ENCODE data around the gene NDUFA6. TPM values are rescaled to one million over a fixed set of nuclear protein-coding genes. Genes with fewer than 3 reads are reported as not detected.

Gene NDUFA6
- total RNA-seq, 2 experiments from 2014 or later, result 75.9 to 91.6 TPM

GRCh38 chr22:42062506-42063170, 27.9 kb downstream of the NDUFA6 start:
- H3K9me3 Mint-ChIP-seq (ENCODE audit: low read depth), result peaks cover 5% of the 10 kb centered on the region
- H3K4me3 Mint-ChIP-seq, result no peak overlapping the region
- H3K4me1 Mint-ChIP-seq, result no peaks in the 10 kb centered on the region
- no peaks in the 10 kb centered on the region for H3K27me3 Mint-ChIP-seq
- CTCF ChIA-PET, result no interaction called here
- ATAC-seq (no peak), DNase-seq (peak; percentile 31)
- H3K27ac Mint-ChIP-seq, result no peak overlapping the region
- H3K36me3 Mint-ChIP-seq, result peaks cover 68% of the 10 kb centered on the region

- ATAC-seq, result no peak
- CTCF ChIA-PET, result interaction anchor here (1.2 kb wide), 1 partner anchor 9 kb away, joined by 3 read pairs; no protein-coding TSS in a partner anchor
Measured at GRCh38 chr22:42061041-42061440, 29.5 kb downstream of the NDUFA6 start.

GRCh38 chr22:42060489-42060888, 30.1 kb downstream of the NDUFA6 start:
- Mint-ChIP-seq H3K4me1 (no peaks in the 10 kb centered on the region), H3K27me3 (no peaks in the 10 kb centered on the region), H3K9me3 (ENCODE audit: low read depth) (peaks cover 17% of the 10 kb centered on the region), H3K36me3 (peaks cover 70% of the 10 kb centered on the region), H3K27ac (no peak overlapping the region), H3K4me3 (no peak overlapping the region)
- DNase-seq, result peak; percentile 22
- no peak for ATAC-seq
- CTCF ChIA-PET, result interaction anchor here (1.2 kb wide), 1 partner anchor 10 kb away, joined by 3 read pairs; no protein-coding TSS in a partner anchor

More at GRCh38 chr22:42061041-42061440, 29.5 kb downstream of the NDUFA6 start:
- Mint-ChIP-seq H3K4me3 (no peak overlapping the region), H3K27me3 (no peaks in the 10 kb centered on the region), H3K4me1 (no peaks in the 10 kb centered on the region), H3K27ac (no peak overlapping the region), H3K9me3 (ENCODE audit: low read depth) (peaks cover 14% of the 10 kb centered on the region), H3K36me3 (peaks cover 74% of the 10 kb centered on the region)
- DNase-seq, result peak; percentile 19

- ATAC-seq (no peak), DNase-seq (no peak)
- no peak overlapping the region for H3K27ac Mint-ChIP-seq
- CTCF ChIA-PET, result interaction anchor here (1.1 kb wide), 1 partner anchor 11 kb away, joined by 3 read pairs; no protein-coding TSS in a partner anchor
- H3K36me3 Mint-ChIP-seq, result peaks cover 47% of the 10 kb centered on the region
- H3K4me1 Mint-ChIP-seq, result no peaks in the 10 kb centered on the region
- peaks cover 17% of the 10 kb centered on the region for H3K9me3 Mint-ChIP-seq (ENCODE audit: low read depth)
- H3K4me3 Mint-ChIP-seq, result no peak overlapping the region
- H3K27me3 Mint-ChIP-seq, result no peaks in the 10 kb centered on the region
Measured at GRCh38 chr22:42056757-42057511, 33.6 kb downstream of the NDUFA6 start.

GRCh38 chr22:42052765-42053164, 37.8 kb downstream of the NDUFA6 start:
- ATAC-seq, result no peak
- H3K27ac Mint-ChIP-seq, result no peak overlapping the region
- H3K27me3 Mint-ChIP-seq, result no peaks in the 10 kb centered on the region
- peaks cover 12% of the 10 kb centered on the region for H3K9me3 Mint-ChIP-seq (ENCODE audit: low read depth)
- peaks cover 11% of the 10 kb centered on the region for H3K36me3 Mint-ChIP-seq
- H3K4me3 Mint-ChIP-seq, result no peak overlapping the region
- no peaks in the 10 kb centered on the region for H3K4me1 Mint-ChIP-seq
- CTCF ChIA-PET, result no interaction called here
- no peak for DNase-seq

- CTCF ChIA-PET, result no interaction called here
- ATAC-seq (no peak), DNase-seq (no peak)
- H3K27me3 Mint-ChIP-seq, result no peaks in the 10 kb centered on the region
- H3K36me3 Mint-ChIP-seq, result no peaks in the 10 kb centered on the region
- H3K4me3 Mint-ChIP-seq, result no peak overlapping the region
- peaks cover under 1% of the 10 kb centered on the region for H3K9me3 Mint-ChIP-seq (ENCODE audit: low read depth)
- H3K4me1 Mint-ChIP-seq, result peaks cover 7% of the 10 kb centered on the region
- no peak overlapping the region for H3K27ac Mint-ChIP-seq
Measured at GRCh38 chr22:42050641-42051180, 39.9 kb downstream of the NDUFA6 start.

- CTCF ChIA-PET, result interaction anchor here (2.2 kb wide), 1 partner anchor 28 kb away, joined by 10 read pairs; the partner anchor contains the start of gene NAGA
- no peak overlapping the region for H3K4me3 Mint-ChIP-seq
- peaks cover 1% of the 10 kb centered on the region for H3K4me1 Mint-ChIP-seq
- DNase-seq (no peak), ATAC-seq (no peak)
- peaks cover 21% of the 10 kb centered on the region for H3K36me3 Mint-ChIP-seq
- H3K27me3 Mint-ChIP-seq, result peaks cover 3% of the 10 kb centered on the region
- H3K9me3 Mint-ChIP-seq (ENCODE audit: low read depth), result peaks cover 14% of the 10 kb centered on the region
- no peak overlapping the region for H3K27ac Mint-ChIP-seq
Measured at GRCh38 chr22:42041784-42042183, 48.8 kb downstream of the NDUFA6 start.

- no peaks in the 10 kb centered on the region for H3K4me1 Mint-ChIP-seq
- ATAC-seq (no peak), DNase-seq (no peak)
- H3K9me3 Mint-ChIP-seq (ENCODE audit: low read depth), result peaks cover 14% of the 10 kb centered on the region
- no peak overlapping the region for H3K27ac Mint-ChIP-seq
- CTCF ChIA-PET, result interaction anchor here (0.6 kb wide), 1 partner anchor 37 kb away, joined by 3 read pairs; no protein-coding TSS in a partner anchor
- peaks cover 26% of the 10 kb centered on the region for H3K36me3 Mint-ChIP-seq
- no peak overlapping the region for H3K4me3 Mint-ChIP-seq
- H3K27me3 Mint-ChIP-seq, result peaks cover 5% of the 10 kb centered on the region
Measured at GRCh38 chr22:42039271-42039670, 51.3 kb downstream of the NDUFA6 start.

Other genes starting within 250 kb of the NDUFA6 start
- gene SHISA8, start 175.7 kb downstream of the NDUFA6 start, total RNA-seq, result under 1 TPM; 0.30 to 0.70 TPM
- gene TNFRSF13C, start 164.0 kb downstream of the NDUFA6 start, total RNA-seq, result 1 to 10 TPM in 1 of 2 experiments, under 1 TPM in 1; 0.89 to 3.1 TPM
- gene CENPM, start 143.6 kb downstream of the NDUFA6 start, total RNA-seq, result 10 to 100 TPM; 74.0 to 95.8 TPM
- gene SEPTIN3, start 121.3 kb downstream of the NDUFA6 start, total RNA-seq, result 1 to 10 TPM; 1.2 TPM
- gene WBP2NL, start 92.0 kb downstream of the NDUFA6 start, total RNA-seq, result 1 to 10 TPM in 1 of 2 experiments, under 1 TPM in 1; 0.91 to 2.1 TPM
- gene NAGA, start 20.0 kb downstream of the NDUFA6 start, total RNA-seq, result 10 to 100 TPM; 23.1 to 27.1 TPM
- 1 to 10 TPM; 2.0 to 2.5 TPM for gene PHETA2, start 16.5 kb downstream of the NDUFA6 start, total RNA-seq
- gene SMDT1, start 11.1 kb downstream of the NDUFA6 start, total RNA-seq, result 10 to 100 TPM; 60.4 to 72.1 TPM
- gene CYP2D6, start 40.0 kb upstream of the NDUFA6 start, total RNA-seq, result 1 to 10 TPM; 2.3 to 2.5 TPM
- 10 to 100 TPM; 73.1 to 82.5 TPM for gene TCF20, start 179.9 kb upstream of the NDUFA6 start, total RNA-seq